ENCODE data around the gene TENM4.
A peak's percentile ranks its signal among the peaks of the same experiment; 100 is the strongest.

Gene TENM4

DNA sequence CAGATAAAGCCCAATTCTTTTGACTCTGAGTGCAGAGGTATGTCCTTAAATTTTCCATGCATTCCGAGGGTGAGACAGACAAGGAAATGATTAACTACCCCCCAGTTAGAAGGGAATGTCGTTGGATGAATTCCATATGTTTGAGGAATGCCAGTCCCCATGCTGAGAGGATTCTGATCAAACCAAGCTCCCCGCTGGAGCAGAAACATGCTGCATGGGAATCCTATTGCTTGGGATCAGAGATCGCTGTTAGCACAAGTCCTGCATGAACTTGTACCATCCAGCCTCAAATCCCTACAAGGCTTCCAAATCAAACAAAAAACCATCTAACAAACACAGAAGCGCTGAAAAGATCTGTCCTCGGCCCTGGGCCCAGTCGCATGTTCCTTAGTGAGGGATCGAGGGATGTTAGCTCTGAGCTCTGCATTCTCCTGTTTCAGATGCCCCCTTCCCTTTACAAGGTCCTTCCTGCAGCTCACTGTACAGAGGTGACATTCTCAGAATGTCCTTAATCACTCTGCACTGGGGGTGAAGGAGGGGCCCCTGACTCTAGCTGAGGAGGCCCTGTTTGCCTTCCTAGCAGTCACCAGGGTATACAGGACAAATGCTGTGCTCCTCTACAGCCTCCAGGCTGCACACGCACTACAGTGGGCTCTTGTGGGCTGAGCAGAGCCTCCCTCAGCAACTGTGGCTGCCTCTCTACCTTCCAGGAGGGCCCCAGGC lies 353.4 kb downstream of the TENM4 start:
- DNase-seq (ENCODE audit: low read depth, low spot score) = peak; percentile 69

DNA sequence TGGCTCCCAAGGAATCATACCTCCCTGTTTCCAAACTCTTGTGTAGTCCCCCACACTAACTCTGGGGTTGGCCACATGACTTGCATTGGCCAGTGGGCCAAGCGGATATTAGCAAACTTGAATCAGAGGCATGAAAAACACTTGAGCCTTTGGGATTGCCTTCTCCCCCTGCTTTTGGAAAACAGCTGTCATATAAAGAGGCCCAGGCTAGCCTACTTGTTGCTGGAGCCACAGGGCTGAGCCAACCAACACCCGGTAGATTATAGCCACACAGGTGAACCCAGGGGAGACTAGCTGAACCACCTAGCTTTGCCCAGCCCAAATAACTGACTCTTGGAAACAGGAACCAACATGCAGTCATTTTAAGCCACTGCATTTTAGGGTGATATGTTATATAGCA lies 354.8 kb downstream of the TENM4 start:
- DNase-seq (ENCODE audit: low read depth, low spot score) = no peak

DNA sequence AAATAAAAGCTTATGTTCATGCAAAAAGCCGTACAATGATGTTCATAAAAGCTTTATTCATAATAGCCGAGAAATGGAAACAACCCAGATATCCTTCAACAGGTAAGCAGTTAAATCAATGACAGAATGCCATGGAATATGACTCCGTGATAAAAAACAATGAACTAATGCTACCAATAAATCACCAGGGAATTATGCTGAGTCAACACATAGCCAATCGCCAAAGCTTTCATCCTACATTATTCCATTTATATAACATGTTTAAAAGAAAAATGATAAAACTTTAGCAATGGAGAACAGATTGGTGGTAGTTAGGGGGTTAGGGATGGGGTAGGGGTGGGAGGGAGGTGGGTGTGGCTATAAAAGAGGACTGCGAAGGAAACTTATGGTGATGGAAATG lies 356.4 kb downstream of the TENM4 start:
- no peak for DNase-seq (ENCODE audit: low read depth, low spot score)

DNA sequence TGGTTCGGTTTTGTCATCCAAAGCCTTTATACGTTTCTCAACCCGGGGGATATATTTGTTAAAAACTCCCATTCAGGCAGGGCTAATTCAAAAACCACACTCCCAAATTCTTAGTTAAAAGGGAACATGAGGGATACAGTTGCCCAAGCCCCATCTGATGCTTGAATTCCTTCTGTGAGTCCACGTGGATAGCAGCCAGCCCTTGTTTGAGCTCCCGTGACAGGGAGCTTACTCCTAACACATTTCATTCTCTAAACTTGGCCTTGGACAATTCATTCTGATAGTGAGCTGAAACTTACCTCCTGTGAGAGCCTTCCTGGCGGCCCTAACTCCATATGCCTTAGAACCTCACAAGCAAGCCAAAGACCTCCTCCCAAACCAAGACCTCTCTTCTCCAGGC lies 357.5 kb downstream of the TENM4 start:
- no peak for DNase-seq (ENCODE audit: low read depth, low spot score)

DNA sequence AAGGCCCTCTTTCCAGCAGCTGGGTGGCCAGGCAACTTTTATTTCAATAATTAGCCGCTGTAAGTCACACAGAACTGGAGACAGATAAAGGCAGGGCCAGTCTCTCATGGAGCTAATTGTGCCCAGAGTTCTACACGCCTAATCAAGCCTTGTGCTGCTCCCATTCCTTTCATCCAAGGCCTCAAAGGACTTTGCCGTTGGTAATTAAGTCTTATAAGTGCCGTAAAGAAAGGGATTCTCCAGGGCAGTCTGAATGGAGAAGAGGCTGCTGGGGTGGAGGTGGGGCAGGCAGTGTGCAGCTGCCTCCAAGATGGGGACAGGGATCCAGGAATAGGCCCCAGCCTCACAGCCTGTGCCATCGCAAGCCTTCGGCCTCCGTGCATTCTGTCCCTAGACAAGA lies 357.9 kb downstream of the TENM4 start:
- DNase-seq (ENCODE audit: low read depth, low spot score) = no peak

DNA sequence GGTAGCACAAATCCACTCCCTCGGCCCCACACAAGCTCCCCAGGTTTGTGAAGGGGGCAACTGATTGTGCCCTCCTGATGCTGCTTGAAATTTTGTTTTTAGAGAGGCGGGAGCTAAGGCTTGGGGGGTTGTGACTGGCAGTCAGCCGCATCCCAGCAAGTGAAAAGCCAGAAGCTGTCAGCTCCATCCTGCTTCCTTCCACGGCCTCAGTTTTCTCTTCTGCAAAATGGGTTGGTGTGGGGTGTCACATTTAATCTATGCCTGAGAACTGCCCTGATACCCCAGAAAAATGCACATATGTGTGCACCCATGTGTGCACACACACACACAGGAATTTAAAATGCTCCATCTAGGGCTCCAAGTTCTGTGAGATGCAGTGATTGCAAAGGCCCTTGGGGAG lies 358.6 kb downstream of the TENM4 start:
- DNase-seq (ENCODE audit: low read depth, low spot score) = no peak

DNA sequence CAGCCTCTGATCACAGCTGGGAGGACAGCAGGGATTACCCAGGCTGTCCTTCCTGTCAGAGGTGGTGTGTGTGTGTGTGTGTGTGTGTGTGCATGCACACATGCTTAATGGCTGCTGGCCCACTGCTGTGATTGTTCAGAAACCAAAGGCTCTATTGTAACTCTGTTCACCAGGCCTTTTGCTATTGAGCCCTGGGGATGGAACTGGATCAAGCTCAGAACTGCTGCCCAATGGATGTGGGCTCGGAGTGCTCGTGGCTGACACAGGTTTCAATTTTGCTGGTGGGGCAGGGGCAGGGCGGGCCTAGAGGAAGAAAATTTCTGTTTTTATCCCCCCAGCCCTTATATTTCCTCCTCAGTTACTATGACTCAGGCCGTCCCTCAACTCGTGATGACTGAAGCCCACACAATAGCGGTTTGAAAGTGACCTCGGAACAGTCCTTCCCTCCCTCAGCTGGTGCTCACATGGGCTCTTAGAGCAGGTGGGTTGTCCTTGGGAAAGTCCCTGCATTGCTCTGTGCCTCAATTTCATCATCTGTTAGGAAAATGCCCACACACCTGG lies 359.3 kb downstream of the TENM4 start:
- DNase-seq (ENCODE audit: low read depth, low spot score) = no peak

DNA sequence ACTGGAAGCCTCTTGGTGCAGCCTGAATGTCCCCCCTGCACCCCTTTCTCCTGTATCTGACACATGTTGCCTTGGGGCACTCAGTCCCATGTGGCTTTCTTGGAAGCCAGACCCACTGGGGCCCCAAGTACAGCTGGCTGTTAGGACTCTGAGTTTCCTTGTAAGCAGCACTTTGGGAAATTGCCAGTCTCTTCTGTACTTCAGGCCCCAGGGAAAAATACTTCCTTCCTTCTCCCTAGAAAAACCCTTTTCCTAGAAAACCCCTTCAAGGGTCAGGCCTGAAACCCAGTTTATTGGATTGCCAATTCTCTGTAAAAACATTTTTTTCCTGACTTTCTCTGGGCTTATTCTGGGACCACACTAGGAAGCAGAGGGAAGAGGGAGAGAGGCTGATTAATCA lies 360.3 kb downstream of the TENM4 start:
- no peak for DNase-seq (ENCODE audit: low read depth, low spot score)

DNA sequence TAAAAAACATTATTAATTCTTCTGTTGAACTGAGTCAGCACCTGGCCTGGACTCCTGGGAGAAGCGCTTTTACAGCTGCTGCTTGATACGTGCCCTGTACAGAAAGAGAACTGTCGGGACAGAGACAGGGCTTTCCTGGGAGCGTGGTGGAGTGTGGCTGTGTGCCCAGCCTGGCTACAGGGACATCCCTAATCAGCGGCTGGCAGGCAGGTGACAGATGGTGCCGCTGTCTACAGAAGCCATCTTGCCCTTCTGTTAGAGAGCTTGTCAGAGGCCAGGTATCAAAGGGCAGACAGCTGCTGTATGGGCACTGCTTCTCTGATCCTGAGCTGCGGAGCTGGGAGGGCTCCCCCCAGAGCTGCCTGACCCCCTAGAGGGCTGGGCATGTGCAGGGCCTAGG lies 361.8 kb downstream of the TENM4 start:
- DNase-seq (ENCODE audit: low read depth, low spot score) = no peak

DNA sequence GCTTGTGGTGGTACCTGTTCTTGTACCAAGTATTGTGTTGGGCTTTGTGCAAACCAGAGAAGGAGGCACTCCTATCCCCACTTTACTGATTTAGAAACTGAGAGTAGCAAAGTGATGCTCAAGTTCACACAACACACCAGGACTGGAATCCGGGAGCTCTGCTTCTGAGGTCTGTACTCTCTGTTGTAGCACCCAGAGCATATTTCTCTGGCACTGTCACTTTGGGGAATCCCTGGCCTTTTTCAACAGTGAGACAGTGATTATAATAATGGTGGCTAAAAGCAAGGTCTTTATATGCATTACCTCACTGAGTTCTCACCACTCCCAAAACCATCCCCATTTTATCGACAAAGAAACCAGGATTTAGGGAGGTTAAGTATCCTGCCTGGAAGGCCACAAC lies 362.4 kb downstream of the TENM4 start:
- no peak for DNase-seq (ENCODE audit: low read depth, low spot score)

DNA sequence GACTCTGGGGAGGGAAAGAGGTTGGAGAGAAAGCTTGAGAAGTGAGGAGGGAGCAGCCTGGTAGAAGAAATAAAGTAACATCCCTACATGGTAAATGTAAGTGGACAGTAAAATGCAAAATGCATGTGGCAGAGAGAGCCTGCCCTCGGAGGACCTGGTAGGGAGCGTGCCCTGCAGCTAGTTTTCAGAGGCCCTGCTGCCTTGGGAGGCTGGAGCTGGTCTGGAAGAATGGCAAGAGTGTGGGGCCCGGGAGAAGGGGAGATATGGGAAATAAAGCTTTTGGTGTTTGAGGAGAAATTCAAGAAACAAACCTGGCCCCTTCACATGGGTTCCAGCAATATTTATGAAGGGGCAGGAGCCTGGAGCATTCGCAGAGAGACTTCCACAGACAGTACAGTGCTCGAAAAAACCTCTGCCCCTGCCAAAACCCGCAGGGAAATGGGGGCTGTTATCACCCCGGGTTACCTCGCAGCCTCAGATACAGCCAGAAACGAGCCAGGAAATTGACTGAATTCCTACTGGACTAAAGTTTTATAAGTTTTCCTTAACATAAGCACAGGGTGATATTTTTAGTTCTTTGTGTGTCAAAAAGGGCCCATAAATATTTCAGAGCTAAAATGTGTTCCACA lies 363.0 kb downstream of the TENM4 start:
- DNase-seq (ENCODE audit: low read depth, low spot score) = no peak

DNA sequence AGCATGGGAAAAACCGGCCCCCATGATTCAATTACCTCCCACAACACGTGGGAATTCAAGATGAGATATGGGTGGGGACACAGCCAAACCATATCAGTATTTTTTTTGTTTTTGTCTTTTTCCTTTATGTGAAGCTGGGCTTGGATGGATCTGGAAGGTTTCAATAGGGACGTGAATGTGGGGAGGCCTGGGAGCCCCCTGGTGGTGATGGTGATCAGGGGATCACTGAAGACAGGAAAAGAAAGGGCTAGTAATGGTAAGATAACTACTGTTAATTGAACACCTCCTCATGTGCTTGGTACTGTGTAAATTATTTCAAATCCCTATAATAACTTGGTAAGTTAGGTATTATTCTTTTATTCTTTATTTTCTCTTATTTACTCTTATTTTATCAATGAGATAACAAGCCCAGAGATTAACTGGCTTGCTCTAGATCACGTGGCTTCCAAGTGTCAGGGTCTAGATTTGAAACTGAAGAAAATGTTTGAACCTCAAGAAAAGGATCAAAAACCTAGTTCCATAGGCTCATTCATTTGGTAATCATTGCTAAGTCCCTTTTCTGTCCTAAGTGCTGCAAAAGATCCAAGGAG lies 364.2 kb downstream of the TENM4 start:
- DNase-seq (ENCODE audit: low read depth, low spot score) = no peak

DNA sequence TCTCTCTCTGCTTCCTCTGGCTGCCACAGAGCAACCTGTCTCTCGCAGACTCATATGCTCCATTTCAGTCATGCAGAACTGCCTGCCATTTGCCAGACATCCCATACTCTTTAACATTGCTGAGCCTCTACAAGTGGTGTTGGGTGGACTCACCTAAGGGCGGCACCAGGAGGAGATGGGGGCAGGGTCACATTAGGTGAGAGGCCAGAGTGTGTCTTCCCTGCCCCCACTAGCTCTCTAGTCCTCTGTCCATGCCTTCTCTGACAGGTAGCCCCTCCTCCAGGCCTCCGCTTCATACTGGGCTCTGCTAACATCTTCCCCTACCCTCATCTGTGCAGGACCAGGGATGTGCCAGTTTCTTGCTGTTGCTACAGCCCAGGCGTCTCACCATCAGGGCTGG lies 366.3 kb downstream of the TENM4 start:
- DNase-seq (ENCODE audit: low read depth, low spot score) = no peak

DNA sequence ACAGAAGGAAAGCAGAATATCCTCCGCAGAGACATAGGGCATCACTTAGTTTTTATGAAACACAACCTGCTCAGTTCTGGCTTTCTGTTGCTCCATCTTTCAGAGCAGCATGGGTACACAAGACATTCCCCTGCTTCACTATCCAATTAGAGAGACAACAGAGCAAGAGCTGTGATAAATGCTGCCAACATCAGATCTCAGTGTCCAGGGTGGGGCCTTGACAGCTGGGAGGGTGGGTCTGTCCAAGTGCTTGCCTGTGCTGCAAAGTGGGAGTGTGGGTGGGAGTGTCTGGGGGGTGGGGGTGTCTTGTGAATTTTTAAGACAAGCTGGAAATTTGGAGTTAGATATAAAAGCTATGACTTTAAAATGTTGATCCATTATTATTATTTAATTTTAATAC lies 369.6 kb downstream of the TENM4 start:
- no peak for DNase-seq (ENCODE audit: low read depth, low spot score)

DNA sequence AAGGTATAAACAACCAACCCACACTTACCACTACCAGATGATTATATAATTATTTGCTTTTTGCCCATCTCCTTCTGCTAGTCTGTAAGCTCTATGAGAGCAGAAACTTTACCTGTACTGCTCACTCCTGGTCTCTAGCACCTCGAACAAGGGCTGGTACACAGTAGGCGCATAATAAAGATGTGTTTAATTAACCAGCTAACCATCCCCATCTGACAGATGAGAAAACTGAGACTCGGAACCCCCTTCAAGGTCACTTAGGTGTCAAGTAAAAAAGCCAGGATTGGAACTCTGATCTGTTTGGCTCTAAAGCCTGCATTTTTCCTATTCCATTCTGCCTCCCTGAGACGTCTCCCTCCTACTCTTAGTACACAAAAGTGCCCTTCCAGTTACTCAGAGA lies 370.3 kb downstream of the TENM4 start:
- DNase-seq (ENCODE audit: low read depth, low spot score) = no peak

DNA sequence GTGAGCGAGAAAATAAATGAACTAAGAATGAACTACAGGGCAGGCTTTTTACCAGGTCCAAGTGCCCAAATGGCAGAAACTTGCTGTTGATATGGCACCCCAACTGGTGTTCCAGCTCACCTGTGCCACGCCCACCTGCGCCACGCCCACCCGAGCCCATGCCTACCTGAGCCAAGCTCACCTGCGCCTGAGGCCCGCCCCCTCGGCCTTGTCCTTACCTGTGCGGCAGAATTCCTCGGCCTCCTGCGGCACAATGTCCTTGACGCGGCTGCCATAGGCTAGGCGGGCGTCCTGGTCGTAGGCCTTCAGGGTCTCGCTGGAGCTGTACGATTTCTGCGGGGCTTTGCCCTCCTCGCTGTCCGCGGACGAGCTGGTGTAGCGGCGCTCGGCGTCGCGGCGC lies 371.3 kb downstream of the TENM4 start:
- DNase-seq (ENCODE audit: low read depth, low spot score) = no peak

DNA sequence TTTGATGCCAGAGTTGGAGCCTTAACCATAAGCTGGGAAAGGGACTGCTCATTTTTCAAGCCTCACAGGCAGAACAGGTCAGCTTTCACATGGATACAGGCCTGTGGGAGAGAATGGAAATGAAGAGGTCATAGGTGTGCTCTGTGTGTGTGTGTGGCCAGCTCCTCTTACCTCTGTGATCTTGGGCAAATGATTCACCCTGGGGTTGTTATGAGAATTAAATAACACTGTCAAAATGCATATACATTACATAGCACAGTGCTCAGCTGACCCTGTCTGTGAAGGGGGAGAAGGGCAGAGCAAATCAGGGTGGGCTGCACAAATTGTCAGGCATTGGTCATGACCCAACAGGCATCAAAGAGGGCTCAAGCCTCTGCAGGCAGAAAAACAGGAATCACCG lies 372.5 kb downstream of the TENM4 start:
- no peak for DNase-seq (ENCODE audit: low read depth, low spot score)

DNA sequence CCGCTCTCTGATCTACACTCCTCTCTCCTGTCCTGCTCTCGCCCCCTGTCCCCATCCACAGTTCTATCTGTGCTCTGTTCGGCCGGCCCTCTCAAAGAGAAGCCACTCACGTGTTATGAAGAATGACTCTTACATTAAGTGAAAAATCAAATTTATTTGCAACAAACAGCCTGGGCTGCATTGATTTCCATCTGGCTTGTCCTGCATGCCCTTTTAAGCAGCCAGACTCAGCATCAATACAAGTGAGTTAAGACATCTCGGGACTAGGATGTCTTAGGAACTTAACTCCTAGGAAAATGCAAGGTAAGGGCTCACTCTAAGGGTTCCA lies 373.5 kb downstream of the TENM4 start:
- no peak for DNase-seq (ENCODE audit: low read depth, low spot score)

DNA sequence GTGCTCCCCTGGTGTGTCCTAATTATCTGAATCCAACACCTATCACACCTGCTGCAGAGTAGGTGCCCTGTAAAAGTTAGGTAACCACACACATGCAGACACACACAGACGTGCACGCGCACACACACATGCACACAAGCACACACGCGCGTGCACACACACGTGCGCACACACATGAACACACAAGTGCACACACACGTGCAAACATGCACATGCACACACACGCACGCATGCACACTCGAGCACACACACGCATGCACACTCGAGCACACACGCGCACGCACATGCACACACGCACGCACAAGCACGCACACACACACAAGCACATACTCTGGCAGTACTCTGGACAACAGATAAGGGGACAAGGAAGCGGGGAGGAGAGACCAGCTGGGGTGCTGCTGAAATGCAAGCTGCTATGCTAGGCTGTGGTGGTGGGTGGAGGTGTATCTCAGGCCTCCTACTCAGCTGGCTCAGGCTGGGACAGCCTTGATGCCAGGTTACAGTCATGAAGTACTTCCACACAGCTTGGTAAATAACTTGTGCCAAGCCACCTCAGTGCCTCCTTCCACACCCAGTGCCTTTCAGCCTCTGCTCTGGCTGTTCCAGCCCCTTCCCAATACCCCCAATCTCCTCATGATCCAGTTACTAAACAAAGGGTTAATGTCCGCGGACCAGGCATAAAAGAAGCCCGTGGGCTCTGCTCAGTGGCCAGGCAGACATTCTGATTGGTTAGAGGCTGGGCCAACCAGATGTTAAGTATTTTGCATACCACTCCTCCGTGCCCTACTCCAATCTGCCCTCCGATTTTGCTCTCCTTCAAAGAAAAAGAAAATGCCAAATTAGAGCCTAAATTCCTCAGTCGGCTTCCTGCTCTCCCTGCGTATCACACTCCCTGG lies 374.1 kb downstream of the TENM4 start:
- peak; percentile 71 for DNase-seq (ENCODE audit: low read depth, low spot score)

DNA sequence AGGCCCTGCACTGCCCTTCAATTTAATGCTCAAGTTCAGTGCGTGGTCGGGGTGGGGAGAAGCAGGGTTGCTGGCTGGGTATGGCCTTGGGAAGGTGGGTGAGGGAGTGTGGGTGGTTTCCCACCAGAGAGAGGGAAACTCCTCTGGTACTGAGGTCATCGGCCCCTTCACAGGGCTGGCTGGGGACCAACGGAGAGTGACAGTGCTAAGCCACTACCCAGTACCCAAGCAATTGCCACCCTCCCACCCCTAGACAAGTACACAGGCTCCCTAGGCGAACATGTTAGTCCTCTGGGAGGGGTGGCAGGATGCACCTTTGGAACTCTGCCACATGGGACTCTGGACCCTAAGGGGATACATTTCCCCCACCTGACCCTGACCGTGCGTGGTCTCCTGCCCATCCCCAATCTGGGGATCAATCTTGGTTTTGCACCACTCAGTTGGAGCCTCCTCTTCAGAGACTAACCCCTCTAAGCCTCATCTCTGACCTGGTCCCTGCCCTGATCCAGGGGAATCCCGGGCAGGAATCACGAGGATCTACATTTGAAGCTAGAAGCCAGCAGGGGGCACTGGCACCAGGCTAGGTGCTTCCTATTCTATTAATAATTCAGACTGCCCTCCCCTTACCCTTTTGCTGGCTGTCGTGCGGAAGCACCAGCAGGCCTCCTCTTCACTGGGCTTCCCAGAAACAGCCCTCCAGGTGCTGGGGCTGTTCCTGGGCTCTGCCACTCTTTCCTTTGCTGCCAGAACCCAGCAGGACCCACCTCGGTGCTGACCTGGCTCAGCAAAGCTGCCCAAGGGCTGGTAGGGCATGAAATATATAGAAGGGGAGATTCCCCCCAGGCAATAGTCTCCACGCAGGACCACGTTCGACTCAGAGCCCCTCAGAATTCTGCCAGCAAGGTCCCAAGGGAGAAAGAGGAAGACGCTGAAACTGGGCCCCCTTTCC lies 377.7 kb downstream of the TENM4 start:
- peak; percentile 52 for DNase-seq (ENCODE audit: low read depth, low spot score)
